Measurements from ENCODE around the gene STX18.
"Not testable (repeated sequence)": the region's sequence is repeated elsewhere in the genome, so short reads cannot be mapped to it uniquely, and the experiment has no call there.

Gene STX18

GRCh38 chr4:4432341-4433125 is 109.3 kb downstream of the STX18 start:
- DNase-seq = no peak

GRCh38 chr4:4430492-4431195 is 111.2 kb downstream of the STX18 start:
- no peak for DNase-seq

- no peak for DNase-seq
Measured at GRCh38 chr4:4428966-4429875, 112.6 kb downstream of the STX18 start.

GRCh38 chr4:4427886-4428285 is 114.0 kb downstream of the STX18 start:
- DNase-seq = no peak

GRCh38 chr4:4427121-4427870 is 114.6 kb downstream of the STX18 start:
- no peak for DNase-seq

- DNase-seq = no peak
Measured at GRCh38 chr4:4426511-4427120, 115.2 kb downstream of the STX18 start.

- DNase-seq = no peak
Measured at GRCh38 chr4:4425696-4426095, 116.2 kb downstream of the STX18 start.

- no peak for DNase-seq
Measured at GRCh38 chr4:4425119-4425690, 116.6 kb downstream of the STX18 start.

GRCh38 chr4:4424499-4425115 is 117.2 kb downstream of the STX18 start:
- DNase-seq = no peak

- DNase-seq = no peak
Measured at GRCh38 chr4:4423706-4424498, 117.9 kb downstream of the STX18 start.

GRCh38 chr4:4422856-4423499 is 118.9 kb downstream of the STX18 start:
- DNase-seq = no peak

GRCh38 chr4:4422117-4422516 is 119.7 kb downstream of the STX18 start:
- DNase-seq = not testable (repeated sequence)

- DNase-seq = no peak
Measured at GRCh38 chr4:4421356-4421755, 120.5 kb downstream of the STX18 start.

GRCh38 chr4:4420421-4420820 is 121.4 kb downstream of the STX18 start:
- no peak for DNase-seq

- DNase-seq = no peak
Measured at GRCh38 chr4:4419896-4420295, 122.0 kb downstream of the STX18 start.

GRCh38 chr4:4418676-4419390 is 123.0 kb downstream of the STX18 start:
- no peak for DNase-seq

- DNase-seq = no peak
Measured at GRCh38 chr4:4417886-4418285, 124.0 kb downstream of the STX18 start.

GRCh38 chr4:4416981-4417380 is 124.9 kb downstream of the STX18 start:
- no peak for DNase-seq
